A673 (cell line): ENCODE data around the gene RNU2-1. TPM values are rescaled to one million over a fixed set of nuclear protein-coding genes. Genes with fewer than 3 reads are reported as not detected.
A peak's percentile ranks its signal among the peaks of the same experiment; 100 is the strongest.
"Not testable (repeated sequence)": the region's sequence is repeated elsewhere in the genome, so short reads cannot be mapped to it uniquely, and the experiment has no call there.

Experiments used
- BruUV-seq: library from RNA; stranded (reverse); fragments of 400-500 nt; replicated peaks from 2 replicates; lab custom pipeline; 2021; lab: Mats Ljungman, UMichigan
- CTCF ChIA-PET: fragments of 300-600 bp; sonication (Branson Sonifier 250); formaldehyde crosslinking; loops from one replicate; lab custom pipeline; 2022; ENCODE audit warnings: antibody characterized with exemption; lab: Charles Lee
- POLR2A ChIA-PET: fragments of 300-600 bp; sonication (Branson Sonifier 250); formaldehyde crosslinking; loops from one replicate; lab custom pipeline; 2022; ENCODE audit warnings: antibody characterized with exemption; ENCODE audit not compliant: low non-redundant PET; lab: Charles Lee
- DNase-seq: peaks from one replicate; pipeline ENCODE4 v3.0.0-alpha.2; 2015; ENCODE audit warnings: low spot score
- H3K27ac ChIP-seq: fragments of 200-600 bp; sonication (generic); 2 replicates; pipeline ENCODE4 v1.5.1; 2016; ENCODE audit warnings: mixed run types, low read depth, mild to moderate bottlenecking, mixed read lengths, antibody characterized with exemption, low read length; ENCODE audit not compliant: poor library complexity, severe bottlenecking
- H3K27me3 ChIP-seq: fragments of 200-600 bp; sonication (generic); replicated peaks from 2 replicates; pipeline ENCODE4 v1.6.1; 2017; ENCODE audit warnings: mixed run types, low read depth, mild to moderate bottlenecking, mixed read lengths, antibody characterized with exemption, low read length; ENCODE audit not compliant: insufficient read depth, poor library complexity
- H3K36me3 ChIP-seq: fragments of 200-600 bp; sonication (generic); 2 replicates; pipeline ENCODE4 v1.6.1; 2016; ENCODE audit warnings: mixed run types, mild to moderate bottlenecking, mixed read lengths, antibody characterized with exemption, low read length; ENCODE audit not compliant: insufficient read depth, poor library complexity, severe bottlenecking
- H3K4me1 ChIP-seq: fragments of 200-600 bp; sonication (generic); 2 replicates; pipeline ENCODE4 v1.6.1; 2017; ENCODE audit warnings: mixed run types, mild to moderate bottlenecking, mixed read lengths, antibody characterized with exemption, low read length; ENCODE audit not compliant: insufficient read depth, poor library complexity, severe bottlenecking
- H3K4me3 ChIP-seq: fragments of 200-600 bp; sonication (generic); 2 replicates; pipeline ENCODE4 v1.5.1; 2016; ENCODE audit warnings: low read depth, mixed run types, mild to moderate bottlenecking, mixed read lengths, low read length; ENCODE audit not compliant: poor library complexity, severe bottlenecking
- H3K9me3 ChIP-seq: fragments of 200-600 bp; sonication (generic); 2 replicates; pipeline ENCODE4 v1.6.1; 2016; ENCODE audit warnings: mixed run types, low read depth, mild to moderate bottlenecking, mixed read lengths, antibody characterized with exemption, low read length; ENCODE audit not compliant: poor library complexity, severe bottlenecking
- CTCF ChIP-seq: fragments of 300-800, 200-600 bp; sonication (generic); conservative IDR thresholded peaks from 2 replicates; pipeline ENCODE4 v1.5.1; 2017; ENCODE audit warnings: low read depth, mild to moderate bottlenecking, antibody characterized with exemption, low read length, moderate library complexity, mixed read lengths
- EZH2 ChIP-seq: fragments of 200-600 bp; sonication (generic); IDR thresholded peaks from 2 replicates; pipeline ENCODE4 v1.6.1; 2017; ENCODE audit warnings: borderline replicate concordance, low read depth, mild to moderate bottlenecking, mixed read lengths, antibody characterized with exemption, low read length; ENCODE audit not compliant: poor library complexity, severe bottlenecking
- intact Hi-C: fragments of 100-400 bp; cut with micrococcal nuclease; formaldehyde crosslinking; loops from one replicate; pipeline ENCODE4 v1.10.0; 2022; ENCODE audit not compliant: unreplicated experiment
- total RNA-seq: library from RNA; stranded (reverse); gene quantifications from 2 replicates; pipeline ENCODE4 v1.2.3, GENCODE V29; 2021

Gene RNU2-1
- total RNA-seq, 1 experiment from 2014 or later = 3,906 TPM

DNA sequence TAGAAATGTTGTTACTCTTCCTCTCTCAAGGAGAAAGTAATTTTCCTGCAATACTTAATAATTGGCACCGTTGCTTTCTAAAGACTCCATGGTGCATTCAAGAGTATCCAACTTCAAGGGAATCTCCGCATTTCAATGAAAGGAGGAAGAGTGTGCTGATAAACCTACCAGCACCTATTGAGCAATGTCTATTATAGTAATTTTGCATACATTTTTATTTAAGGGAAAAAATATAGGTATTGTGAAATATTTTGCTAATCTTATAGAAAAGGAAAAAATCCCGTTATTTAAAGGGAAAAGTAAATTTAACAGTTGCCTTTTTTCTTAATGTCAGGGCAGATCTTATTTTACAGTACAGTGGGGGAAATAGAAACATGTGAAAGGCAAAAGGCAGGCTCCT, 23.2 kb downstream of the RNU2-1 start:
- intact Hi-C loops = no loop called here
- H3K9me3 ChIP-seq = no peaks in the 10 kb centered on the region
- CTCF ChIA-PET = no interaction called here

GRCh38 chr17:43203013-43203412, 30.8 kb downstream of the RNU2-1 start:
- H3K36me3 ChIP-seq, CTCF ChIA-PET, intact Hi-C loops, POLR2A ChIA-PET, H3K4me1 ChIP-seq, DNase-seq, H3K27ac ChIP-seq, BruUV-seq, H3K4me3 ChIP-seq, H3K27me3 ChIP-seq, H3K9me3 ChIP-seq: not testable (repeated sequence)

More for the DNA sequence above, 23.2 kb downstream of the RNU2-1 start:
- Histone ChIP-seq H3K4me1 (no peaks in the 10 kb centered on the region), H3K36me3 (no peaks in the 10 kb centered on the region), H3K4me3 (no peak overlapping the region), H3K27ac (no peak overlapping the region), H3K27me3 (no peaks in the 10 kb centered on the region)
- DNase-seq = no peak
- POLR2A ChIA-PET = no interaction called here
- BruUV-seq = no TSS peak
- no peak for TF ChIP-seq EZH2
- no peak for TF ChIP-seq CTCF

DNA sequence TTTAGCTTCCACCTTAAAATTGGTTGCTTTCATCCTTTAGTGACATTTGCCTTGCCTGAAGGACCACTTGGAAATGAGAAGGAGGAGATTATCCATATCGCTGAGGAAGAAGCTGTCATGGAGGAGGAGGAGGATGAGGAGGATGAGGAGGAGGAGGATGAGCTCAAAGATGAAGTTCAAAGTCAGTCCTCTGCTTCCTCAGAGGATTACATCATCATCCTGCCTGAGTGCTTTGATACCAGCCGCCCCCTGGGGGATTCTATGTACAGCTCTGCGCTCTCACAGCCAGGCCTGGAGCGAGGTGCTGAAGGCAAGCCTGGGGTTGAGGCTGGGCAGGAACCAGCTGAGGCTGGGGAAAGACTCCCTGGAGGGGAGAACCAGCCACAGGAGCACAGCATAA, 33.6 kb downstream of the RNU2-1 start:
- H3K4me3 ChIP-seq = no peak overlapping the region
- peak; percentile 33 for DNase-seq
- TF ChIP-seq CTCF (no peak), EZH2 (no peak)
- H3K4me1 ChIP-seq = no peaks in the 10 kb centered on the region
- no peaks in the 10 kb centered on the region for H3K27me3 ChIP-seq
- H3K36me3 ChIP-seq = peaks cover 16% of the 10 kb centered on the region
- no TSS peak for BruUV-seq
- intact Hi-C loops = no loop called here
- H3K9me3 ChIP-seq = no peaks in the 10 kb centered on the region
- ChIA-PET POLR2A (no interaction called here), CTCF (no interaction called here)
- H3K27ac ChIP-seq = no peak overlapping the region

GRCh38 chr17:43199633-43200032, 34.1 kb downstream of the RNU2-1 start:
- H3K27me3 ChIP-seq = no peaks in the 10 kb centered on the region
- peaks cover 19% of the 10 kb centered on the region for H3K36me3 ChIP-seq
- DNase-seq = no peak
- ChIA-PET POLR2A (no interaction called here), CTCF (no interaction called here)
- H3K27ac ChIP-seq = no peak overlapping the region
- intact Hi-C loops = no loop called here
- no peaks in the 10 kb centered on the region for H3K4me1 ChIP-seq
- TF ChIP-seq CTCF (no peak), EZH2 (no peak)
- H3K9me3 ChIP-seq = no peaks in the 10 kb centered on the region
- BruUV-seq = no TSS peak
- H3K4me3 ChIP-seq = no peak overlapping the region
